Astrocyte of the cerebellum (primary cell): Measurements from ENCODE around the gene ZFYVE27.

Experiments used
- DNase-seq: peaks from one replicate; pipeline ENCODE4 v3.0.0-alpha.2; 2011; ENCODE audit warnings: low read depth
- H3K4me3 ChIP-seq: 2 replicates; pipeline ENCODE4 v1.5.1; 2011; ENCODE audit warnings: mild to moderate bottlenecking, low read depth, low read length, moderate library complexity
- CTCF ChIP-seq: IDR thresholded peaks from 2 replicates; pipeline ENCODE4 v1.5.1; 2012; ENCODE audit warnings: low read length, low read depth, moderate library complexity, mild to moderate bottlenecking; ENCODE audit errors: missing control alignments
- in situ Hi-C: cut with HindIII; loops from 2 replicates; pipeline ENCODE4 v1.10.0; 2017; ENCODE audit warnings: low sequenced_read_pairs

Gene ZFYVE27

GRCh38 chr10:97744405-97745035 lies 7.6 kb downstream of the ZFYVE27 start:
- in situ Hi-C loops = no loop called here
- H3K4me3 ChIP-seq = no peak overlapping the region
- DNase-seq = no peak
- no peak for TF ChIP-seq CTCF

GRCh38 chr10:97747573-97747972 lies 10.6 kb downstream of the ZFYVE27 start:
- no peak overlapping the region for H3K4me3 ChIP-seq
- no peak for DNase-seq
- no peak for TF ChIP-seq CTCF
- in situ Hi-C loops = no loop called here

GRCh38 chr10:97748116-97748515 lies 11.2 kb downstream of the ZFYVE27 start:
- in situ Hi-C loops = no loop called here
- no peak for DNase-seq
- no peak for TF ChIP-seq CTCF
- H3K4me3 ChIP-seq = no peak overlapping the region

- in situ Hi-C loops = no loop called here
- no peak overlapping the region for H3K4me3 ChIP-seq
- no peak for DNase-seq
- TF ChIP-seq CTCF = no peak
Measured at GRCh38 chr10:97752956-97753355, 16.0 kb downstream of the ZFYVE27 start.

- H3K4me3 ChIP-seq = no peak overlapping the region
- no peak for TF ChIP-seq CTCF
- in situ Hi-C loops = no loop called here
- DNase-seq = no peak
Measured at GRCh38 chr10:97754726-97755125, 17.8 kb downstream of the ZFYVE27 start.

GRCh38 chr10:97755718-97756117 lies 18.8 kb downstream of the ZFYVE27 start:
- in situ Hi-C loops = no loop called here
- DNase-seq = no peak
- H3K4me3 ChIP-seq = no peak overlapping the region
- TF ChIP-seq CTCF = no peak

GRCh38 chr10:97757471-97757870 lies 20.5 kb downstream of the ZFYVE27 start:
- DNase-seq = no peak
- in situ Hi-C loops = no loop called here
- H3K4me3 ChIP-seq = no peak overlapping the region
- no peak for TF ChIP-seq CTCF
